GM18498 (cell line): ENCODE results near the gene MISP.

Source experiments
- ATAC-seq: cut with Tn5 transposase; IDR thresholded peaks from one replicate; pipeline ENCODE4 v1.9.1; 2021; ENCODE audit warnings: mild to moderate bottlenecking, moderate library complexity; ENCODE audit not compliant: unreplicated experiment

The MISP gene

DNA sequence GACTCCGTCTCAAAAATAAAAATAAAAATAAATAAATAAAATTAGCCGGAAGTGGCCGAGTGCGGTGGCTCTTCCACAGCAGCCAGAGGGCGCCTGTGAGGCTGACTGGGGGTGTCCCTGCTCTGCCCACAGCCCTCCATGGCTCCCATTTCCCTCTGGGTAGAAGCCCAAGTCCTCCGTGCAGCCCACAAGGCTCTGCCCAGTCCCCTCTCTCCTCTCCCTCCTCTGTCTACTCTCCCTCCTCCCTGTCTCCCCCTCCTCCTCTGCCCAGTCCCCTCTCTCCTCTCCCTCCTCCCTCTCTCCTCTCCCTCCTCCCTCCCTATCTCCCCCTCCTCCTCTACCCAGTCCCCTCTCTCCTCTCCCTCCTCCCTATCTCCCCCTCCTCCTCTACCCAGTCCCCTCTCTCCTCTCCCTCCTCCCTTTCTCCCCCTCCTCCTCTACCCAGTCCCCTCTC is 20.4 kb downstream of the MISP start:
- no peak for ATAC-seq

DNA sequence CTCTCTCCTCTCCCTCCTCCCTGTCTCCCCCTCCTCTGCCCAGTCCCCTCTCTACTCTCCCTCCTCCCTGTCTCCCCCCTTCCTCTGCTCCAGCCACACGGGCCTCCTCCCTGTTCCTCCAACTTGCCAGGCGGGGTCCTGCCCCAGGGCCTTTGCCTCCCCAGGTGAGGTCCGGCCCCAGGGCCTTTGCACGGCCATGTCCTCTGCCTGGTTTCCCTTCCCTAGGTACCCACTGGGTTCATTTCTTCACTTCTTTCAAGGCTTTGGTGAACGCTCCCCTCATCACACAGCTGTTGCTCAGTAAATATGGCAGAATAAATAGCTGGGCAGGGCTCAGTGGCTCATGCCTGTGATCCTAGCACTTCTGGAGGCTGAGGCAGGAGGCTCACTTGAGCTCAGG is 21.2 kb downstream of the MISP start:
- no peak for ATAC-seq

DNA sequence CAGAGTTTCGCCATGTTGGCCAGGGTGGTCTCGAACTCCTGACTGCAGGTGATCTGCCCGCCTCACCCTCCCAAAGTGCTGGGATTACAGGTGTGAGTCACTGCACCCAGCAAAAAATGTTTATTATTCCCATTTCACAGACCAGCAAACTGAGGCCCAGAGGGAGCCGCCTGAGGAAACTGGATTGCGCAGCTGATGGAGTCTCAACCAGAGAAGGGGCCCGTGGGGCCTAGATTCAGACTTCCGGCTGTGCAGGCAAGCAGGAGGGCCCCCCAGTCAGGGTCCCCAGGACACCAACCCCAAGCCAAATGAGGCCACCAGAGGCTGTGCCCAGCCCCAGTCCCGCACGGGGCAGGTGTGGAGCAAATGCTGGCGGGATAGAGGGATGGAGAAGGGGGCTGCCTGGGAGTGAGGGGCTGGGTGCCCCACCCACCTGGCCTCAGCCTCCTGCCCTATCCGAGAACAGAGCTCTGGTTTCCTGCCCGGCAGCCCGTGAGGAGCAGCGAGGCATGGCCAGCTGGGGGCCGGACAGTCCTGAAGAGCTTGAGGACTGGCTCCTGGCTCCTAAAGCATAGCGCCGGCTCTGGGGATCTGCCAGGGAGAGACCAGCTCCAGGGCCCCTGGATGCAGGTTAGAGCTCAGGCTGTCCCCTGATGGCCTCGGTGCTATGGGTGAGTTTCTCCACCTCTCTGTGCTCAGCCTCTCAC is 22.0 kb downstream of the MISP start:
- no peak for ATAC-seq

DNA sequence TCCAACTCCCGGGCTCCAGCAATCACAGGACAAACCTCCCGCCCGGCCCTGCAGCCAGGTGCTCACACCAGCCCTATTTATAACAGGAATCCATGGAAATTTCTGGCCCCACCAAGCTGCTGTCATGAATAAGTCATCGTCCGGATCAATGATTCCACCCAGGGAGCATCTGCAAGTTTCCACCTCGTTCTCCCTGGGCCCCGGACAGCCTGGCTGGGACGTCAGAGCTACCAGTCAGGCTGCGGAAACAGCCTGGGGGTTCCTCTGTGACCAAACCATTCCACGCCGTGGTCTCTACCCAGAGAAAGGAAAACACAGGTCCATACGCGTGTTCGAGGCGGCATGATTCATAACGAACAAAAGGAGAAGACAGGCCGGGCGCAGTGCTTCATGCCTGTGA is 25.6 kb downstream of the MISP start:
- no peak for ATAC-seq

DNA sequence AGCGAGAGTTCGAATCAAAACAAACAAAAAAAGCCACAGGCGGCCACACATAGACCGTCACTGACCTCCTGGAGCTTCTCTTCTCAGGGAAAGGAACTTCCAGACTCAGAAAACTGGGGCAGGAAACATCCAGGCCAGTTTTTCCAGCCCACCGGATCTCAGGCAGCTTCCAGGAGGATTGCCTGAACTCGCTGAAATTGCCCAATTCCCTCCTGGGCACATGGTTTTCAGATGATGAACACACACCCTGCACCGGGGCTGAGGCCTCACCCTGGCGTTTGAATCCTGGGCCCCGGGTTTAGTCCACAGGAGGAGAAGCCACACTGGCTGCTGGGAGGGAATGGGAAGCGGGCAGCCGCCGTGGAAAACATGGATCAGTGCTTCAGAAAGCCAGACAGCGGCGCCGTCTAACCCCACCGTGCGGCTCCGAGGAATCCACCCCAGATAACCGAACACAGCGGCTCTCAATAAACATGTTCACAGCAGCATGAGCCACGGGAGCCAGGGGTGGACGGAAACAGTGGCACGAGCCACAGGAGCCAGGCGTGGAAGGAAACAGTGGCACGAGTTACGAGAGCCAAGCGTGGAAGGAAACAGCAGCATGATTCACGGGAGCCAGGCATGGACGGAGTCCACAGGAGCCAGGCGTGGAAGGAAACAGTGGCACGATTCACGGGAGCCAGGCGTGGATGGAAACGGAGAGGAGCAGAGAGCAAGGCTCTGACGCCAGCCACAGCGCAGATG is 28.2 kb downstream of the MISP start:
- no peak for ATAC-seq

DNA sequence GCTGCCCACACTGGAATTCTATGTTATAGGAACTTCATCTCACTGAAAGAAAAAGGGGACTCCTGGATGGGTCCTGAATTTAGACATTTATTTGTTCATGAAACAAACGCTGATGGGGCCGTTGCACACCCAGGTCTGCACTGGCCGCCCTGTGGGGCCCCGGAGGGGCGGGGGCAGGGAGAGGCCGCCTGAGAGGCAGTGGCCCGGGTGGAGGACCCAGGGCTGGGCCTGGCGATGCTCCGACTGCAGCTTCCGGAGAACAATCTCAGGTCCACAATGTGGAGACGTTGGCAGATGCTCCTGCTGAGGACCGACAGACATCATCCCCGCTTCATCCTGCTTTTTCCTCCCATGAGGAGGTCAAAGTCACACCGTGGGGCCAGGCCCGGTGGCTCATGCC is 30.0 kb downstream of the MISP start:
- no peak for ATAC-seq

DNA sequence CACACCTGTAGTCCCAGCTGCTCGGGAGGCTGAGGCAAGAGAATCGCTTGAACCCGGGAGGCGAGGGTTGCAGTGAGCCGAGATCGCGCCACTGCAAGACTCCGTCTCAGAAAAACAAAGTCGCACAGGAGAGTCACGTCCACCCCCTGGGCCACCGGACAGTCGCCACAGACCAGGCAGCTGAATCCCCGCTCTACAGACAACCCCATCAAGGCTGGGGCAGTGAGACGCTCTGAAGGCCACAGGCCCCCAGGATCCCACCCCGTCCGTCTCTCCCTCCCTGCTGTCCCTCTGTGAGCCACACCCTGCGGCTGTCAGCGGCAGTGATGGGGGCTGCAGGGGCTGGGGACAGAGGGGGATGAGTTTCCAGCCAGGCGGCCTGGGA is 30.9 kb downstream of the MISP start:
- ATAC-seq: no peak

DNA sequence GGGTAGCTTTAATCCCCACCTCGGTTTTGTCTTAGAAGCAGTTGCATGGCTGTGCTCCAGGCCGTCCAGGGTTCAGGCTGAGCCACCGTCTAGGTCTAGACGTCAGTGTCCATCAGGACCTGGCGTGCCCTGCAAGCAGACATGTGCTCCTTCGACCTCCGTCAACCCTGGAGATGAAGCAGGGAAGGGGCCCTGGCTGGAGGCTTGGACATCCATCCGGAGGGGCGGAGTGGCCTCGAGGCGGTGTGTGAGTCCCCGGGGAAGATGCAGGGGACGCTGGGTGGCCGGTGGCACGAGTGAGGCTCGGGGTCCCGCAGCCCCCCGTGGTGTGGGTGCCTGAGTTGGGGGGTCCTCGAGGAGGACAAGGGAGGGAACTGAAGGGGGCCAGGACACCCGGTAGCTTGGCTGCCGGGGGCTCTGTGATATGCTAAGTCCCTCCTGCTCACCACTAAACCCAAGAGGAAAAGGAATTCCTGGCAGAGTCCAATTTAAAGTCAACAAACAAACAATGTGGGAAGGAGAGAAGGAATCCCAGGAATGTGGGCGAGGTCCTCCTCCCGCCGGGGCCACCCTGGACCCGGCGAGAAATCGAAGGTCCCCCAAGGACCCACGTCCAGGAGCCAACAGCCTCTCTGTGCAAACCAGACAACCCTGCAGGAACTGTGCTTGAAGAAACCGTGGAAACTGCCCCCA is 31.4 kb downstream of the MISP start:
- no peak for ATAC-seq

DNA sequence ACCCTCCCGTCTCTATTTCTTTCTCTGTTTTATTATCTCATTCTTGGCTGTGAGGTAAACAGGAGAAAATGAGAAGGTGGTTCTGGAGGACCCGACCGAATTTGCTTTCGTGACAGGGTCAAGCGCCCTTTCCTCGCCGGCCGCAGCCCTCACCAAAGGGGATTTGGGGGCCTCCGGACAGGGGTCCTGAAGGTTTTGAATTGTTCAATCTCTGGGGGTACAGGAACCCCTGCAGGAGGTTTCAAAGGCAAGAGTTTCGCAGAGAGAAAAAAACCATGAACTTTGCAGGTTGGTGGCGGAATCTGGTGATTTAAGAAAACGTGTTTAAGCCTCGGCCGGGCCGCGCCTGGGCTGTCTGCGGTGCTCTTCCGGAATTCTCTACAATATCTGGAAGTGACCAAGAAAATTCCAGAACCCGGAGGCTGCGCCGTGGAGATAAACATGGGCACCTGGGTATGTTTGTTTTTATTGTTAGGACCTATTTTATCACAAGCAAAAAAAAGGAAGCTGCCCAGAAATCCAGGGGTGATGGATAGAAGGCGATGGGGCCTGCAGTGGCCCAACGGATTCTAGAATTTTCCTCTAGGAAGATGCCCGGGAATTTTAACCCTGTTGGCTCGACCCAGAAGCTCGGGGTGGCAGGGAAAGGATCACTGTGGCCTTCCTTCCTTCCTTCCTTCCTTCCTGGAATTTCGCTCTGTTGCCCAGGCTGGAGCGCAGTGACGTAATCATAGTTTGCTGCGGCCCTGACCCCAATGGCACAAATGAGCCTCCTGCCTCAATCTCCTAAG is 32.2 kb downstream of the MISP start:
- no peak for ATAC-seq

DNA sequence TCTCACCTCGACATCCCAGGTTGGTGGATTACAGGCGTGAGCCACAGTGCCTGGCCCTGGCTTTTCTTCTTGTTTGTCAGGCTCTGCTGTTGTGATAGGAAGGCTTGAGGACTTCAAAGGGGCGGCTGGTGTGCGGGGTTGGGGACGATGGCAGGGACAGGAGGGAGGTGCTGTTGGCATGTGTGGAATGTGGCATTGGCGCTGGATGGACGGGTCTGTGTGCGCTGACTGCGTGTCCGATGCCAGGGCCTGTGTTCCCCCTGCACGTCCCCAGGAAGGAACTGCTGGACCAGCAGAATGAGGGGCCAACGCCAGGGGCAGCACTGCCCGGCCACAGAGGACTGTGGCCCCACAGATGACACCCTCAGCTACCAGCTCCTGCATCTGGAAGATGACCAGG is 33.6 kb downstream of the MISP start:
- no peak for ATAC-seq

DNA sequence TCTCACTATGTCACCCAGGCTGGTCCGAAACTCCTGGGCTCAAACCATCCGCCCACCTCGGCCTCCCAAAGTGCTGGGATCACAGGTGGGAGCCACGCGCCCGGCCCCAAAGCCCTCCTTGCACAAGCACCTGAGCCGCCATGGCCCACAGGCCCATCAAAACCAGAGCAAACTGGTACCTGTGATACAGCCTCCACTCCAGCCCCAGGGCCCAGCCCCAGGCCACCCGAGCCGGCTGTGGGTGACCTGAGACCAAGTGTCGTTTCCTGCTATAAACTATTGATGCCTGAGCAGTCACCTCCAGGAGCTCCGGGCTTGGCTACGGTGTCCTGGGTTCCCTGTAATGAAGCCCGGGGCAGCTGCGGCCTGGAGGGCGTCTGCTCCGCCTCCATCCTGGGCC is 36.6 kb downstream of the MISP start:
- no peak for ATAC-seq

DNA sequence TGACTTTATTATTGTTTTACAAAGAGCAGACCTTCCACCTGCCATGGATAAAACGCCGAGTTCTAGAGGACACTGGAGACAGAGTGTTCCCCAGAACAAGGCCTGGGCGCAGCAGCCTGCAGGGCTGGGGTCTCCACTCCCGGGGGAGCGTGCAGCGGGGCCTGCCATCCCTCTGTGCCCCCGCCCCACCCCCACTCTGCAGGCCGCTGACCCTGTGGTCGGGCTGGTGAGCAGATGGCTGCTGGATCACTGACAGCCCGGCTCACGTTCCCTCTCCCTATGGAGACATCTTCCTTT is 37.7 kb downstream of the MISP start:
- ATAC-seq: no peak

DNA sequence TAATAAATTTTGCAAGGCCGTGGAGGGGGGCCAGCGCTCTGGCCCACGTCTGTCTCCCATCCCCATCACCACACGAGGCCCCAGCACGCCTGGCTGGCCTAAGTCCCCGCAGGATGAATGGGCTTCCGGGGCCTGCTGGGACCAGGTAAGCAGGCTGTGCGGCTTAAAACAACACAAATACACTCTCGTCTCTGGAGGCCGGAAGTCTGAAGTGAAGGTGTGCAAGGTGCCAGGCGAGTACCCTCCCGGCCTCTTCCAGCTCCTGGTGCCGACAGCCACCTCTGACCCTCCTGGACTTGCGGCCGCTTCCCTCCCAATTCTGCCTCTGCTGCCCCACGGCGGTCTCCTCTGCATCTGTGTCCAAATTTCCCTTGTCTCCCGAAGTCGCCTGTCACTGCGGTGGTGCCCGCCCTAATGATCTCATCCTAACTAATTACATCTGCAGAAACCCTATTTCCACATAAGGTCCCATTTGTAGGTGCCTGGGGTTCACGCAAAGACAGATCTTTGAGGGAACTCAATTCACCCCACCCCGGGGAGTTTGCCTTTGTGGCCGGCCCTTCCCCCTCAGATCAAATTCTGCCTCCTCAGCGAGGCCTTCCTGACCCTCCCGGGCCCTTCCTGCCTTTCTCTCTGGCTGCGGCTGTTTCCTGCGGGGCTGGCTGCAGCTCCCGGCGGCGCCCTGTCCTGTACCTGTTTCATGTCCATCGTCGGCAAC is 38.2 kb downstream of the MISP start:
- no peak for ATAC-seq

DNA sequence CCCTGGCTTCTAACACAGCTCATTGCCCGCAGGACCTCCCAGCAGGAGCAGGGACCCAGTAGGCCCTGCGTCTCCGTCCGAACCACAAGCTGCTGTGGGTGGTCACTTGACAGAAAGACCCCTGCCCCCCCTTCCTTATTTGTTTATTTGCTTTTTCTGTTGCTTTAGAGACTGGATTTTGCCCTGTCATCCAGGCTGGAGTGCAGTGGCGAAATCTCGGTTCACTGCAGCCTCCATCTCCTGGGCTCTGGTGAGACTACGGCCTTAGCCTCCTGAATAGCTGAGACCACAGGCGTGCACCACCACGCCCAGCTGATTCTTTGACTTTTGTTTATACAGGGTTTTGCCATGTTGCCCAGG is 38.8 kb downstream of the MISP start:
- no peak for ATAC-seq

DNA sequence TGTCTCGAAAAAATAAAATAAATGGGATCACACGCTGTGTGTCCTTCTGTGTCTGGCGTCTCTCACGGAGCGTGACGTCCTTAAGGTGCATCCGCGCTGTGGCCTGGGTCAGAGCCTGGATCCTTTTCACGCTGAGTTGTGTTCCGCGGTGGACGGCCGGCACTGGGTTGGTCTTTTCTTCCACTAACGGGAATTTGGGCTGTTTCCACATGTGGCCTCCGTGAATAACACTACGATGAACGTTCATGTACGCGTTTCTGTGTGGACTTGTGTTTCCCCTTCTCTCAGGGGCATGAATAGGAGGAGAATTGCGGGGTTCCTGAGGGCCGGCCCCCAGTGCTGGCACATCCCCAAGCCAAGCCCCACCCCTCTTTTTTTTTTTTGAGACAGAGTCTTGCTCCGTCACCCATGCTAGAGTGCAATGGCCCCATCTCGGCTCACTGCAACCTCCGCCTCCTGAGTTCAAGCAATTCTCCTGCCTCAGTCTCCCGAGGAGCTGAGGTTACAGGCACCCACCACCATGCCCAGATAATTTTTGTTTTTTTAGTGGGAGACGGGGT is 40.2 kb downstream of the MISP start:
- no peak for ATAC-seq

DNA sequence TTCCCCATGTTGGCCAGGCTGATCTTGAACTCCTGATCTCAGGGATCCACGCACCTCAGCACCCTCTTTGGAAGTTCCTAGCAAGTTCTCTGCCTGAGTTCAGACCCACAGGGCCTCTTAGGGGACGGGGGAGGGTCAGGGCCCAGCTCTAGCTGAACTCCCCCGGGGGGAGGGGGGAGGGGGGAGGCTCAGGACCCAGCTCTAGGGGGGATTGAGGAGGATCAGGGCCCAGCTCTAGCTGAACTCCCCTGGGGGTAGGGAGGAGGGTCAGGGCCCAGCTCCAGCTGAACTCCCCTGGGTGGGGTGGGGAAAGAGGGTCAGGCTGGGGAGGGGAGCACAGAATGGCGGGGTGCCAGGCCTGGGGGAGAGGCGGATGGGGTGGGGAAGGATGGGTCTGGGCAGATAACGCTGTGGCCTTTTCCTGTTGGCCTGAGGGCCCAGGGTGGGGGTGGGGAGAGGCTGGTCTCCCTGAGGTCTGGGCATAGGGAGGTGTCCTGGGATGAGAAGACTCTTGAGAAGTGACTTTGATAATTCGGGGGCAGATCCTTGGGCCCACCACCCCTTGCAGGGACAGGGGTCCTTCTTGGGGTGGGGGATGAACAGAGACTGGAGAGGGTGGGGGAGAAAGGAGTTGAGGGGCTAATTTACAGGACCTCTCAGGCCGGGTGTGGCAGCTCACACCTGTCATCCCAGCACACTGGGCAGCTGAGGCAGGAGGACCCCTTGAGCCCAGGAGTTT is 40.8 kb downstream of the MISP start:
- no peak for ATAC-seq

DNA sequence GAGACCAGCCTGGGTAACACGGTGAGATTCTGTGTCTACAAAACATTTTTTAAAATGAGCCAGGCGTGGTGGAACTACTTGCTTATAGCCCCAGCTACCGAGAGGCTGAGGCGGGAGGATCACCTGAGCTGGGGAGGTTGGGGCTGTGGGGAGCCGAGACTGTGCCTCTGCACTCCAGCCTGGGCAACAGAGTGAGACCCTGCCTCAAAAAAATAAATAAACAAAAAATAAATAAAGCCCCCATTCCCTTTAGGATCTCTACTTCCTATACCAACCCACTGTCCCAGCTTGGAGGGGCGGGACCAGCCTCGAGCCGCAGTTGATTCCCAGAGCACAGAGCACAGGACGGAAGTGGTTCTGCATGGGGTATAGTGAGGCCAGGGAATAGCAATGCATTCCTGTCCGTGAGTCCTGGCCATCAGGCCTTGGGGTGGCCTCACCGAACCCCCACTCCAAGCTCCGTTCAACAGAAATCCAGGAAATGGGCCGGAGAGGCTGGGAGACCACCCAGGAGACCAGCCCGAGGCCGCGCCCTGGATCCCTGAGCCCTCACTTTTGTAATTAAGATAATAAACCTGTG is 41.5 kb downstream of the MISP start:
- no peak for ATAC-seq

DNA sequence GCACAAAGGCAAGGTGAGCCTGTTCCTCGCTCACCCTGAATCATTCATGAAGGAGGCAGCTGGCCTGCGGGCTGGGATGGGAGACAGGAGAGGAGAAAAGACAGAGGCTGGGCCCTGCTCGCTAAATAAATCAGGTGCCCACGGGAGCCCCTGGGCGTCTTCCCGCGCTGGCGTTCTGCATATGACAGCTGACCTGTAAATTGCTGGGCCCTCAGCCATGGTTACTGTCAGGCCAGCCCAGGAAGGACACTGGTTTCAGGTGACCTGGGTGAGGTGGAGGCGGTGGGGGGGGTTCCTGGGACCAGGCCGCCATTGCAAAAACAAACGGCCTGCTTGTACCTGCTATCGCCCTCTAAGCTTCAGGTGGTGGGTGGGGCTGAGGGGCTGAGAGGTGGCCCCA is 42.9 kb downstream of the MISP start:
- ATAC-seq: no peak

DNA sequence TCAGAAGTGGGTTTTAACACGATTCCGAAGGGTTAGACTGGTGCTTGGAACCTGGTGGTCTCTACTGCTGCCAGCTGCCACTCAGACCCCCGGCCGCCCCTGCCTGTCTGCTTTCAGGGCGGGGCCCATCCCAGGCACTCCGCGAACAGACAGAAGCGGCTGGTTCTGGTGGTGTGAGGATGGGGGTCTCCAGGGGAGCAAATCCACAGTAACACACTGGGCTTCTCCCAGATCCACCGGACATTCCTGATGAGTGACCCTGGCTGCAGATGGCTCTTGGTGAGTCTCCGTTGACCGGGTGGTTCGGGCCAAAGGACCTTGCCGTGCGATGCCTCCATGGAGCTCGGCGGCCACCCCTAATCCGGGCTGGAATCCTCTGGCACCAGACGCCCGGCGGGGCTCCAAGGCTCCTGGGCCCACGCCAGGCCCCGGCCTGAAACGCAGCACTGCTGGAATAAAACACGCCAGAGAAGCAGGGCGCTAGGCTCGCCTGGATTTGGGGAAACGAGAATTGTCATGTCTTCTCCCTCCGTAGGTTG is 44.2 kb downstream of the MISP start:
- ATAC-seq: no peak
